ENCODE measurements around the gene MRPL28.
"Not testable (repeated sequence)": the region's sequence is repeated elsewhere in the genome, so short reads cannot be mapped to it uniquely, and the experiment has no call there.

MRPL28 gene

GRCh38 chr16:366476-366875 lies 3.9 kb downstream of the MRPL28 start:
- Histone ChIP-seq H3K4me3 (no peak overlapping the region), H3K36me3 (ENCODE audit: insufficient read depth, low read length) (peaks cover 19% of the 10 kb centered on the region; the same call in 1 of the 2 replicates), H3K27ac (no peak overlapping the region), H3K9me3 (ENCODE audit: low read depth, low read length) (no peaks in the 10 kb centered on the region), H3K9ac (ENCODE audit: insufficient read length) (no peak overlapping the region)
- no peak for TF ChIP-seq FOXP2 (optimal IDR thresholded peaks at IDR 0.05; ENCODE audit: control extremely low read depth, extremely low read length, insufficient read depth)
- TF ChIP-seq POLR2AphosphoS5 (IDR thresholded peaks at IDR 0.05; ENCODE audit: borderline replicate concordance, low read depth, low read length), result no peak
- TF ChIP-seq EZH2 (IDR thresholded peaks at IDR 0.05), result no peak
- no peak for DNase-seq (ENCODE audit: low read depth, low spot score)

GRCh38 chr16:364595-365491 lies 5.5 kb downstream of the MRPL28 start:
- no peak for TF ChIP-seq EZH2 (IDR thresholded peaks at IDR 0.05)
- TF ChIP-seq FOXP2 (optimal IDR thresholded peaks at IDR 0.05; ENCODE audit: control extremely low read depth, extremely low read length, insufficient read depth), result no peak
- TF ChIP-seq POLR2AphosphoS5 (IDR thresholded peaks at IDR 0.05; ENCODE audit: borderline replicate concordance, low read depth, low read length), result no peak
- no peak for DNase-seq (ENCODE audit: low read depth, low spot score)
- H3K9me3 ChIP-seq (ENCODE audit: low read depth, low read length), result no peaks in the 10 kb centered on the region
- peaks cover 19% of the 10 kb centered on the region; the same call in 1 of the 2 replicates for H3K36me3 ChIP-seq (ENCODE audit: insufficient read depth, low read length)
- no peak overlapping the region for H3K27ac ChIP-seq
- no peak overlapping the region for H3K4me3 ChIP-seq
- H3K9ac ChIP-seq (ENCODE audit: insufficient read length), result no peak overlapping the region

- Histone ChIP-seq H3K9ac (ENCODE audit: insufficient read length) (no peak overlapping the region), H3K27ac (no peak overlapping the region), H3K9me3 (ENCODE audit: low read depth, low read length) (no peaks in the 10 kb centered on the region), H3K4me3 (no peak overlapping the region), H3K36me3 (ENCODE audit: insufficient read depth, low read length) (peaks cover 18% of the 10 kb centered on the region; the same call in 1 of the 2 replicates)
- TF ChIP-seq EZH2 (IDR thresholded peaks at IDR 0.05), result no peak
- TF ChIP-seq FOXP2 (optimal IDR thresholded peaks at IDR 0.05; ENCODE audit: control extremely low read depth, extremely low read length, insufficient read depth), result no peak
- no peak for TF ChIP-seq POLR2AphosphoS5 (IDR thresholded peaks at IDR 0.05; ENCODE audit: borderline replicate concordance, low read depth, low read length)
- DNase-seq (ENCODE audit: low read depth, low spot score), result no peak
Measured at GRCh38 chr16:363766-364490, 6.4 kb downstream of the MRPL28 start.

GRCh38 chr16:363110-363765 lies 7.1 kb downstream of the MRPL28 start:
- Histone ChIP-seq H3K9me3 (ENCODE audit: low read depth, low read length) (no peaks in the 10 kb centered on the region), H3K9ac (ENCODE audit: insufficient read length) (no peak overlapping the region), H3K36me3 (ENCODE audit: insufficient read depth, low read length) (peaks cover 14% of the 10 kb centered on the region; the same call in 1 of the 2 replicates), H3K27ac (no peak overlapping the region), H3K4me3 (no peak overlapping the region)
- TF ChIP-seq FOXP2 (optimal IDR thresholded peaks at IDR 0.05; ENCODE audit: control extremely low read depth, extremely low read length, insufficient read depth), result no peak
- TF ChIP-seq POLR2AphosphoS5 (IDR thresholded peaks at IDR 0.05; ENCODE audit: borderline replicate concordance, low read depth, low read length), result no peak
- TF ChIP-seq EZH2 (IDR thresholded peaks at IDR 0.05), result no peak
- DNase-seq (ENCODE audit: low read depth, low spot score), result no peak

GRCh38 chr16:362702-362999 lies 7.7 kb downstream of the MRPL28 start:
- not testable (repeated sequence) for H3K4me3 ChIP-seq; H3K27ac ChIP-seq; H3K9me3 ChIP-seq (ENCODE audit: low read depth, low read length); DNase-seq (ENCODE audit: low read depth, low spot score); H3K36me3 ChIP-seq (ENCODE audit: insufficient read depth, low read length); H3K9ac ChIP-seq (ENCODE audit: insufficient read length)

- peaks cover 4% of the 10 kb centered on the region; the same call in 1 of the 2 replicates for H3K36me3 ChIP-seq (ENCODE audit: insufficient read depth, low read length)
- no peak overlapping the region for H3K4me3 ChIP-seq
- no peak for TF ChIP-seq EZH2 (IDR thresholded peaks at IDR 0.05)
- TF ChIP-seq FOXP2 (optimal IDR thresholded peaks at IDR 0.05; ENCODE audit: control extremely low read depth, extremely low read length, insufficient read depth), result no peak
- TF ChIP-seq POLR2AphosphoS5 (IDR thresholded peaks at IDR 0.05; ENCODE audit: borderline replicate concordance, low read depth, low read length), result no peak
- no peak for DNase-seq (ENCODE audit: low read depth, low spot score)
- no peak overlapping the region for H3K27ac ChIP-seq
- H3K9me3 ChIP-seq (ENCODE audit: low read depth, low read length), result no peaks in the 10 kb centered on the region
- H3K9ac ChIP-seq (ENCODE audit: insufficient read length), result no peak overlapping the region
Measured at GRCh38 chr16:361872-362701, 8.3 kb downstream of the MRPL28 start.

- no peak for DNase-seq (ENCODE audit: low read depth, low spot score)
- Histone ChIP-seq H3K4me3 (no peak overlapping the region), H3K27ac (no peak overlapping the region), H3K36me3 (ENCODE audit: insufficient read depth, low read length) (no peaks in the 10 kb centered on the region; the same call in 1 of the 2 replicates), H3K9ac (ENCODE audit: insufficient read length) (no peak overlapping the region), H3K9me3 (ENCODE audit: low read depth, low read length) (no peaks in the 10 kb centered on the region)
- no peak for TF ChIP-seq POLR2AphosphoS5 (IDR thresholded peaks at IDR 0.05; ENCODE audit: borderline replicate concordance, low read depth, low read length)
- TF ChIP-seq EZH2 (IDR thresholded peaks at IDR 0.05), result no peak
- TF ChIP-seq FOXP2 (optimal IDR thresholded peaks at IDR 0.05; ENCODE audit: control extremely low read depth, extremely low read length, insufficient read depth), result no peak
Measured at GRCh38 chr16:361341-361871, 8.9 kb downstream of the MRPL28 start.
